Mesendoderm (in vitro differentiated cells): ENCODE data around the gene TRAF7.

Experiments used
- DNase-seq: peaks from one replicate; pipeline ENCODE4 v3.0.0; 2013
- H2AK5ac ChIP-seq: 2 replicates; pipeline ENCODE4 v1.6.1; 2013; ENCODE audit warnings: low read length, inconsistent platforms
- H2BK120ac ChIP-seq: 2 replicates; pipeline ENCODE4 v1.6.1; 2013; ENCODE audit warnings: low read depth, mild to moderate bottlenecking, low read length, moderate library complexity, mixed read lengths
- H2BK15ac ChIP-seq: replicated peaks from 2 replicates; pipeline ENCODE4 v1.6.1; 2013; ENCODE audit warnings: low read depth, mild to moderate bottlenecking, moderate library complexity
- H2BK5ac ChIP-seq: 2 replicates; pipeline ENCODE4 v1.6.1; 2013; ENCODE audit warnings: low read length, inconsistent platforms
- H3K18ac ChIP-seq: 2 replicates; pipeline ENCODE4 v1.6.1; 2013; ENCODE audit warnings: mild to moderate bottlenecking, low read length, mixed read lengths
- H3K23ac ChIP-seq: one replicate; pipeline ENCODE4 v1.6.1; 2013; ENCODE audit warnings: low read length
- H3K27ac ChIP-seq: 2 replicates; pipeline ENCODE4 v1.5.1; 2013; ENCODE audit warnings: low read depth, mild to moderate bottlenecking, inconsistent platforms, low read length, moderate library complexity
- H3K27me3 ChIP-seq: 2 replicates; pipeline ENCODE4 v1.6.1; 2013; ENCODE audit warnings: low read length, control low read depth, mild to moderate bottlenecking, inconsistent platforms; ENCODE audit not compliant: insufficient read depth, poor library complexity
- H3K36me3 ChIP-seq: 2 replicates; pipeline ENCODE4 v1.6.1; 2013; ENCODE audit warnings: low read length, inconsistent platforms; ENCODE audit not compliant: control insufficient read depth, insufficient read depth
- H3K4ac ChIP-seq: one replicate; pipeline ENCODE4 v1.6.1; 2013; ENCODE audit warnings: low read depth, mild to moderate bottlenecking, low read length, moderate library complexity
- H3K4me1 ChIP-seq: 2 replicates; pipeline ENCODE4 v1.6.1; 2013; ENCODE audit warnings: low read depth, low read length, inconsistent platforms; ENCODE audit not compliant: control insufficient read depth
- H3K4me2 ChIP-seq: 2 replicates; pipeline ENCODE4 v1.6.1; 2013; ENCODE audit warnings: low read length
- H3K4me3 ChIP-seq: 2 replicates; pipeline ENCODE4 v1.5.1; 2013; ENCODE audit warnings: mild to moderate bottlenecking, low read length
- H3K56ac ChIP-seq: one replicate; pipeline ENCODE4 v1.6.1; 2013; ENCODE audit warnings: low read length
- H3K79me1 ChIP-seq: 2 replicates; pipeline ENCODE4 v1.6.1; 2013; ENCODE audit warnings: low read length, inconsistent platforms
- H3K79me2 ChIP-seq: 2 replicates; pipeline ENCODE4 v1.6.1; 2013; ENCODE audit warnings: mild to moderate bottlenecking, low read length; ENCODE audit not compliant: control insufficient read depth, insufficient read depth
- H3K9ac ChIP-seq: 2 replicates; pipeline ENCODE4 v1.6.1; 2013; ENCODE audit warnings: low read length, inconsistent platforms
- H4K5ac ChIP-seq: one replicate; pipeline ENCODE4 v1.6.1; 2013; ENCODE audit warnings: low read length
- H4K8ac ChIP-seq: one replicate; pipeline ENCODE4 v1.6.1; 2013; ENCODE audit warnings: low read depth, mild to moderate bottlenecking, control low read depth, low read length, moderate library complexity
- WGBS: extraction: QIAGEN DNeasy Blood & Tissue Kit; methylation state at CpG from one replicate; pipeline ENCODE4 v1.1.7; 2013; ENCODE audit warnings: low lambda C conversion rate, missing lambda C conversion rate; ENCODE audit not compliant: insufficient coverage; ENCODE audit errors: extremely low coverage; 5-methylcytosine and 5-hydroxymethylcytosine counted together

The TRAF7 gene

DNA sequence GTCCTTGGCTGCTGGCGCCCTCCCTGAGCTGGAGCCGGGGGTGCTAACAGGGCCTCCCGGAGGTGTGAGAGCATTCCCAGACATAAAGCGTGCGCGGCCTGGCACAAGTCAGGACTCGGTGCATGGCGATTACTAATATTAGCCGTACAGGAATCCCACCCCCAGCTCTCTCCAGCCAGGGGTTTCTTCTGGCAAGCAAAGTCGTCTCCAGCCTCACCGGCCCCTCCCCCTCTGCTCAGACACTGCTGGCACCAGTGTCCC is 35.8 kb downstream of the TRAF7 start:
- no peak overlapping the region for H3K23ac ChIP-seq
- no peak overlapping the region for H2AK5ac ChIP-seq
- no peaks in the 10 kb centered on the region for H3K27me3 ChIP-seq
- no peak overlapping the region for H2BK15ac ChIP-seq
- H3K4ac ChIP-seq: no peak overlapping the region
- no peak overlapping the region for H3K4me3 ChIP-seq
- no peak overlapping the region for H3K9ac ChIP-seq
- DNase-seq: no peak
- H2BK120ac ChIP-seq: no peak overlapping the region
- H3K4me1 ChIP-seq: no peaks in the 10 kb centered on the region
- H3K4me2 ChIP-seq: no peak overlapping the region
- no peak overlapping the region for H4K8ac ChIP-seq
- H3K79me1 ChIP-seq: no peaks in the 10 kb centered on the region
- no peak overlapping the region for H3K56ac ChIP-seq
- no peak overlapping the region for H4K5ac ChIP-seq
- no CpG with 5 or more reads among the region's 11 CpGs for WGBS
- no peaks in the 10 kb centered on the region for H3K36me3 ChIP-seq
- no peak overlapping the region for H2BK5ac ChIP-seq
- H3K79me2 ChIP-seq: no peaks in the 10 kb centered on the region
- no peak overlapping the region for H3K18ac ChIP-seq
- H3K27ac ChIP-seq: no peak overlapping the region

DNA sequence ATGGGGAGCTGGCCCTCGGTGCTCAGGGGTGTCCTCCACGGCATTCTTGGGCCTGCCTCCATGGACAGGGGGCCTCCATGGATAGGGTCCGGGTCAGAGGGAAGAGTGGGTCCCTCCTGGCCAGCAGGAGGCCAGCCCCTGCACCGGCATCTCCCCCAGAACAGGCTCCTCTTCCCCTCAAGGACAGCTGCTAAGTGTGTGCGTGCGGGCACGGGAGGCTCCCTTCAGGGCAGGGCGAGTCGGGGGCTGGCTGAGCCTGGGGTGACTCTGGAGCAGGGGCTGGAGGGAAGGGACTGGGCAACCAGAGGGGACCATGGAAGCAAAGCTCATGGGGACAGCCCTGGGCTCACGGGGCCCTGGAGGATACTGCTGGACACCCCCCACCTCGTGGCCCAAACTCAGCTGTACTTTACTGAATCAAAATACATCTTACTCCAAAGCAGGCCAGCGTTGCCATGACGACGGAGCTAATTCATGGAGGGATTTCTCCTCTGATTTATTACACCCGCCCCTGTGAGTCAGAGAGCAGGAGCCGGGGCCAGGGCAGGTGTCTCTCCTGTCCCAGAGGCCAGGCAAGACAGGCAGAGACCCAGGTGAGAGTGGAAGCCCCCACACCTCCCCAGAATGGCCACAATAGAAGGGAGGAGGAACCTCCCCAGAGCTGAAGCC is 38.7 kb downstream of the TRAF7 start:
- Histone ChIP-seq H2BK5ac (no peak overlapping the region), H4K5ac (no peak overlapping the region), H3K36me3 (no peaks in the 10 kb centered on the region), H3K27ac (no peak overlapping the region), H3K27me3 (peaks cover 9% of the 10 kb centered on the region), H3K4me2 (no peak overlapping the region), H2BK120ac (no peak overlapping the region), H3K4ac (no peak overlapping the region), H3K79me1 (no peaks in the 10 kb centered on the region), H3K23ac (no peak overlapping the region), H2BK15ac (no peak overlapping the region), H3K79me2 (no peaks in the 10 kb centered on the region), H2AK5ac (no peak overlapping the region), H3K9ac (no peak overlapping the region), H3K4me3 (no peak overlapping the region), H4K8ac (no peak overlapping the region), H3K56ac (no peak overlapping the region), H3K4me1 (no peaks in the 10 kb centered on the region), H3K18ac (no peak overlapping the region)
- WGBS: no CpG with 5 or more reads among the region's 16 CpGs
- DNase-seq: peak; percentile 40

DNA sequence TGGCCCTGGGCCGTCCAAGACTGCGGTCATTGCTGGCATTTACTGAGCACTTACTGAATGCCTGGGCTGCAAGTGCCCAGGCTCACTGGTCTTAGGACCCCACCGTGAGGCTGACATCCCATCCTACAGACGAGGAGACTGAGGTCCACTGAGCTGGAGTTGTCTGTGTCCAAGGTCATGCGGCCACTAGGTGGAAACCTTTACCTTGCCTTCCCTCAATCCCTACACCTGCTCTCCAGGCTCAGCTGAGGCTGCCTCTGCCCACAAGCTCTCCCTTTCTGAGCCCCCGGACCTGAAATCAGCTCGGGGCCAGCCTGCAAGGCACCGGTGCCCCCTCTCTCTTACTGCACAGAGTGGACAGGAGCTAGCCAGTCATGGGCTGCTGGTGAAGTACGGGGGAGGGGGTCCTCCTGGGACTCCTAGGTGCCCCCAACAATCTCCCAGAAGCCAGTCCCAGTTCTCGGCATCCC is 39.3 kb downstream of the TRAF7 start:
- H3K4me3 ChIP-seq: no peak overlapping the region

DNA sequence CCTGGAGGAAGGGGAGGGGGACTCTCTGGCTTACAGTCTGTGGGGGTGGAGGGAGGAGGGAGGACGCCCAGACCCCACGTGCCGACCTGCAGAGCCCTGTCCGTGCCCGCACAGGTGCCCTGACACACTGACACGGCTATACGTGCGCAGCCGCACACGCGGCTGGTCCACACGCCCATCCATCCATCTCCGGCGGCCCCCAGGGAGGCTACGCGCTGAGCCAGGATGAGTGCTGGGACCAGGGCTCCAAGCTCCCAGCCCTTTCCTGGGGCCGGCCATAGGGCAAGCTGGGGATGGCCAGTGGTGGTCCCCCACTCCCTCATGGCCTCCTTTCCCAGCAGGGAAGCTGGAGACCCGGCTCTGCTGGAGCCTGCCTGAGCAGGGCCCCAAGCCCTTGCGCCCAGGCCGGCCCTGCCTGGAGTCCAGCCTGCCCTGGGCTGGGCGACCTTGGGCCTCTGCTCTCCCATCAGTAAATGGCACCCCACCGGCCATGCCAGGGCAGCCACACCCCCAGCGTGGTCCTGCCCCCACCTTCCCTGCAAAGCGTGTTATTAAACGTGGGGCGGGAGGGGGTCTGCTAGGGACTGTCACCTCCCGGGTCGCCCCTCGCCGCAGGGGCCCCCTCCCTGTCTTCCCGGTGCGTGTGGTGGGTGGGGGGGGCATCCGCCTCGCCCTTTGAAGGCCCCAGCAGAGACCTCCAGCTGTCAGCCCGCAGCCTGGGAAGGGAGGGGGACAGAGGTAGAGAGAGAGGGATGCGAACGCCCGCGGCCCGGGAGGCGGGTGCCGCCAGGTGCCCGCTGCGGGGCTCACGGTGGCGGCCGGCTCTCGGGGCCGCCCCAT is 40.0 kb downstream of the TRAF7 start:
- H3K9ac ChIP-seq: no peak overlapping the region
- H3K27ac ChIP-seq: no peak overlapping the region
- H3K4me3 ChIP-seq: no peak overlapping the region
- H2AK5ac ChIP-seq: no peak overlapping the region
- H4K5ac ChIP-seq: no peak overlapping the region
- H3K27me3 ChIP-seq: peaks cover 9% of the 10 kb centered on the region
- no peaks in the 10 kb centered on the region for H3K4me1 ChIP-seq
- H2BK5ac ChIP-seq: no peak overlapping the region
- peak overlapping the region; percentile 49 for H3K56ac ChIP-seq
- no peak overlapping the region for H2BK120ac ChIP-seq
- H3K18ac ChIP-seq: no peak overlapping the region
- no peaks in the 10 kb centered on the region for H3K79me2 ChIP-seq
- H3K4ac ChIP-seq: no peak overlapping the region
- no CpG with 5 or more reads among the region's 49 CpGs for WGBS
- H2BK15ac ChIP-seq: no peak overlapping the region
- no peaks in the 10 kb centered on the region for H3K36me3 ChIP-seq
- H3K79me1 ChIP-seq: no peaks in the 10 kb centered on the region
- no peak overlapping the region for H4K8ac ChIP-seq
- H3K4me2 ChIP-seq: peak overlapping the region; percentile 38
- no peak overlapping the region for H3K23ac ChIP-seq
- no peak for DNase-seq

More for the DNA sequence above, 39.3 kb downstream of the TRAF7 start:
- Histone ChIP-seq H2BK5ac (no peak overlapping the region), H2BK15ac (no peak overlapping the region), H3K27ac (no peak overlapping the region), H4K8ac (no peak overlapping the region), H3K79me2 (no peaks in the 10 kb centered on the region), H3K18ac (no peak overlapping the region), H3K4me2 (no peak overlapping the region), H4K5ac (no peak overlapping the region), H3K9ac (no peak overlapping the region), H3K23ac (no peak overlapping the region), H2BK120ac (no peak overlapping the region), H3K36me3 (no peaks in the 10 kb centered on the region), H3K4ac (no peak overlapping the region), H2AK5ac (no peak overlapping the region), H3K56ac (no peak overlapping the region), H3K79me1 (no peaks in the 10 kb centered on the region), H3K4me1 (no peaks in the 10 kb centered on the region), H3K27me3 (peaks cover 9% of the 10 kb centered on the region)
- DNase-seq: peak; percentile 87
- whole genome bisulfite sequencing: no CpG with 5 or more reads among the region's 10 CpGs

DNA sequence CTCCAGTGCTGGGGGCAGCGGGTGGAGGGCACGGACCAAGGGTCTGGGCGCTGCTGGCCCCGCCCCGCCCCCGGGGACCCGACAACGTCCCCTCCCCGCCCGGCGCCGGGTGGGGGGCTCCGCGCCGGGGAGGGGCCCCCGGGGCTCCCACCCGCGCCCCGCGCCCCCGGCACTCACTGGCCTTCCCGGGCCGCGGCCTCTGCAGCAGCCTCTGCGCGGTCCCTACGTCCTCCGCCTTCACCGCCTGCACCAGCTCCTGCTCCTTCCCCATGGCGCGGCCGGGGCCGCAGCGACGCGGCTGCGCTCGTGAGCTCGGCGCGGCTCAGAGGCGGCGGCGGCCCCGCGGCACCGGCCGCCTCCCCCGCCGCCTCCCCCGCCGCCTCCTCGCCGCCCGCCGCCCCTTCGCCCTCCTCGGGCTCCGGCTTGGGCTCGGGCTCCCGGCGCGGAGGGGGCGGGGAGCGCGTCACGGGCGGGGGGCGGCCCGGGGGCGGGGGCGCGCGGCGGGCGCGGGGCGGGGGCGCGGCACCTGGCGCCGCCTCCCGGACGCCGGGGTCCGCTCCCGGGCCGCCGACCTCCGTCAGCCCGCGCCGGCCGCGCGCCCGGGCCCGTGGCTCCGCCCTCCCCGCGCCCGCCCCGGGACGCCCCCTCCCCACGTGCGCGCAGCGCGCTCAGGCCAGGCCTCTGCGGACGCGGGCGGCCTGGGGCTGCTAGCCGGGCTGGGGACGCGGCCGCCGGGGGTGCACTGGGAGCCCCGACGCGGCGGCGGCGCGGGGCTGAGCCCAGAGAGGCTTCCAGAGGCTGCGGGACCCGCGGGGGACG is 40.8 kb downstream of the TRAF7 start, which contains the start of gene CASKIN1:
Gene CASKIN1, minus strand, starts transcription at position 444 of the 819 bp plus-strand sequence. Its CDS starts 173 bp downstream, at position 271.
- peak within 1 kb of the TSS; percentile 49 for H3K56ac ChIP-seq
- H3K27me3 ChIP-seq: peaks cover 9% of the 10 kb centered on the region
- H3K9ac ChIP-seq: peak within 1 kb of the TSS; percentile 54
- no peak within 1 kb of the TSS for H3K18ac ChIP-seq
- no peak within 1 kb of the TSS for H3K27ac ChIP-seq
- no peaks in the 10 kb centered on the region for H3K36me3 ChIP-seq
- H2BK5ac ChIP-seq: no peak within 1 kb of the TSS
- H4K5ac ChIP-seq: no peak within 1 kb of the TSS
- no peak within 1 kb of the TSS for H3K23ac ChIP-seq
- H3K4ac ChIP-seq: no peak within 1 kb of the TSS
- no peak within 1 kb of the TSS for H2BK120ac ChIP-seq
- H3K79me1 ChIP-seq: no peaks in the 10 kb centered on the region
- no peak within 1 kb of the TSS for H2BK15ac ChIP-seq
- H3K4me1 ChIP-seq: no peaks in the 10 kb centered on the region
- no CpG with 5 or more reads among the region's 129 CpGs for WGBS
- H2AK5ac ChIP-seq: no peak within 1 kb of the TSS
- no peak within 1 kb of the TSS for H4K8ac ChIP-seq
- no peak within 1 kb of the TSS for H3K4me3 ChIP-seq
- peak within 1 kb of the TSS; percentile 38 for H3K4me2 ChIP-seq
- H3K79me2 ChIP-seq: no peaks in the 10 kb centered on the region
- peak; percentile 26 for DNase-seq
